OCI-M2 (cell line): ENCODE measurements around the gene SPEF1.
"Not testable (repeated sequence)": the region's sequence is repeated elsewhere in the genome, so short reads cannot be mapped to it uniquely, and the experiment has no call there.

Experiments
- DNase-seq: peaks from one replicate; lab custom pipeline; 2025; ENCODE audit not compliant: unreplicated experiment; lab: John Stamatoyannopoulos, UW

The SPEF1 gene, protein sequence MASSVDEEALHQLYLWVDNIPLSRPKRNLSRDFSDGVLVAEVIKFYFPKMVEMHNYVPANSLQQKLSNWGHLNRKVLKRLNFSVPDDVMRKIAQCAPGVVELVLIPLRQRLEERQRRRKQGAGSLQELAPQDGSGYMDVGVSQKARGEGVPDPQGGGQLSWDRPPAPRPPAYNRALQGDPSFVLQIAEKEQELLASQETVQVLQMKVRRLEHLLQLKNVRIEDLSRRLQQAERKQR

DNA sequence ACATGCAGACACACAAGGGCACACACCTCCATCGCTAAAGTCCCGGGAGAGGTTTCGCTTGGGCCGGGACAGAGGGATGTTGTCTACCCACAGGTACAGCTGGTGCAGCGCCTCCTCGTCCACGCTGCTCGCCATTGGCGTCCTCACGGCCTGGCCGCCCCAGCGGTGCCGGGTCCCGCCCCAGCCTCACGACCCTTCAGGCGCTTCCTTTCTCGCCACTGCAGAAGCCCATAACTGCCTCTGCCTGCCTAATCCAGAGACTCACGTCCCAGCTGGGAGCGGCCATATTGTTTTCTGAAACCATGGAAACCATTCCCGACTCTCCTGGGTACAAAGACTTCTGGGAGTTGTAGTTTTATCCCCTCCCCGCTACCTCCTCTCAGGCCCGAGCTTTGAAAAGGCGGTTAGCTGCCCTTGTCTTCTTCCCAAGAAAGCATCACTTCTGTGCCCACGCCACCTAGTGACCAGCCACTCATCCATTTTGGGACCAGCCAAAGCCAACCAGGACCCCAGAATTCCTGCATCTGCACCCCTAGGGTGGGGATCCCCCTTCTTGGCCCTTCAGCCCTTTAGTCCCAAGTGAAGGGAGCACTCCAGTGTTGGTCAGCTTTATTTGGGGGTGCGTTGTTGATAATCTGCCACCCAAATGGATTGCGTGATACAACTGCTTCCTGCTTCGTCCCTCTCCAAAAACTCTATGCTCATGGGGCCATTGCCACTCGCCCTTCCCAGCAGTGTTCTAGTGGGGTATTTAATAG is at the start of gene SPEF1:
TSS of gene SPEF1 (minus strand) at position 296 of the 758 bp plus-strand sequence. CDS start at position 135, 161 bp downstream.
- peak; percentile 72 for DNase-seq

DNA sequence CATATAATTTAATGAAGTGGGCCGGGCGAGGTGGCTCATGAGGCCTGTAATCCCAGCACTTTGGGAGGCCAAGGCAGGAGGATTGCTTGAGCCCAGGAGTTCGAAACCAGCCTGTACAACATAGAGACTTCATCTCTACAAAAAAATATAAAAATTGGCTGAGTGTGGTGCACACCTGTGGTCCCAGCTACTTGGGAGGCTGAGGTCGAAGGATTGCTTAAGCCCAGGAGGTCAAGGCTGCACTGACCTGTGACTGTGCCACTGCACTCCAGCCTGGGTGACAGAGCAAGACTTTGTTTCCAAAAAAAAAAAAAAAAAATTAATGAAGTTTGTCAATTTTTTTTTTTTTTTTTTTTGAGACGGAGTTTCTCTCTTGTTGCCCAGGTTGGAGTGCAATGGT is 48.6 kb upstream of the SPEF1 start:
- DNase-seq: not testable (repeated sequence)

DNA sequence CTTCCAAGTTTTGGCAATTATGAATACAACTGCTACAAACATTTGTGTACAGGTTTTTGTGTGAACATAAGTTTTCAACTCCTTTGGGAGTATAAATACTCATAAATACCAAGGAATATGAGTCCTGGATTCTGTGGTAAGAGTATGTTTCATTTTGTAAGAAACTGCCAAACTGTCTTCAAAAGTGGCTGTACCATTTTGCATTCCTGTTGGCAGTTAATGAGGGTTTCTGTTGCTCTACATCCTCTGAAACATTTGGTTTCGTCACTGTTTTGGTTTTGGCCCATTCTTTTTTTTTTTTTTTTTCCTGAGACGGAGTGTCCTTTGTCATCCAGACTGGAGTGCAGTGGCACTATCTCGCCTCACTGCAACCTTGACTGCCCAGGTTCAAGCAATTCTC is 47.5 kb upstream of the SPEF1 start:
- DNase-seq: no peak

DNA sequence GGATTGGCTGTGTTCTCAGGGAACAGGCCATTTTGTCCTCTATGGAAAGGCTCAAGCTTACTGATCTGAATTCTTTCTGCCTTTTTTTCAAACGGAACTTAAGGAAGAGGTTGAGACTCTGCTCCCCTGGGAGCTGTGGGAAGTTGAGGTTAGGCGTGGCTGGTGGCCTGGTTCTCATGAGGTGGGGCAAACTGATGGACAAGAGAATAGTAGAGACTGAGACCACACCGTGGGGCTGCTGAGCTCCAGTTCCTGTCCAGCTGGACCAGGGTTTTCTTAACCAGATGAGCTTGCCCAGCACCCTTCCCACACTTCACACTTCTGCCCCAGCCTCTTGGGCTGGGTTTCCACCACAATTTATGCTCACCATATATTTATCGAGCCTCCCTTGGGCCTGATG is 45.2 kb upstream of the SPEF1 start:
- no peak for DNase-seq

DNA sequence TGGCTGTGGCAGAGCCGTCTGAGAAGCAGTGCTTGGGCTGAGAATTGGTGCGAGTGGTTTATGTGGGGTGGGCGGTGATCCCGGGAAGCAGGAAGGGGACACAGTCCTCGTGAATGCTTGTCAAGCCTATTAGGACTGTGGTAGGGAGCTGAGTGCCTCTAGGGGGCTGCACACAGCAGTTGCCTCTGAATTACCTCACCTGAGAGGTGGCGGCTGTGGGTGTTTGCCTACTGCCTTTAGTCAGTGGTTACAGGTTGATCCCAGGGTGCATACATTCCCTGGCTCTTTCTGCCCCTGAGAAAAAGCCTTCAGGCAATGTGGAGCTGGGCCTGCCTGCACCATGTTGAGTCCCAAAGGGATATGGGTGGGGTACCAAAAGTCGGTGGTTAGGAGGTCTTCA is 44.3 kb upstream of the SPEF1 start:
- no peak for DNase-seq

DNA sequence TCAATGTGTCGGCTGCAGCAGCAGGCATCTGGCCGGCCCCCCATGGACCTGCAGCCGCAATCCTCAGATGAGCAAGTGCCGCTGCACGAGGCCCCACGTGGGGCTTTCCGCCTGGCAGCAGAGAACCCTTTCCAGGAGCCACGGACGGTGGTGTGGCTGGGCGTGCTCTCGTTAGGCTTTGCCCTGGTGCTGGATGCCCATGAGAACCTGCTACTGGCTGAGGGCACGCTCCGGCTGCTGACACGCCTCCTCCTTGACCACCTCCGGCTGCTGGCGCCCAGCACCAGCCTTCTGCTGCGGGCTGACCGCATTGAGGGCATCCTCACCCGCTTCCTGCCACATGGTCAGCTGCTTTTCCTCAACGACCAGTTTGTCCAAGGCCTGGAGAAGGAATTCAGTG is 42.6 kb upstream of the SPEF1 start:
- no peak for DNase-seq

DNA sequence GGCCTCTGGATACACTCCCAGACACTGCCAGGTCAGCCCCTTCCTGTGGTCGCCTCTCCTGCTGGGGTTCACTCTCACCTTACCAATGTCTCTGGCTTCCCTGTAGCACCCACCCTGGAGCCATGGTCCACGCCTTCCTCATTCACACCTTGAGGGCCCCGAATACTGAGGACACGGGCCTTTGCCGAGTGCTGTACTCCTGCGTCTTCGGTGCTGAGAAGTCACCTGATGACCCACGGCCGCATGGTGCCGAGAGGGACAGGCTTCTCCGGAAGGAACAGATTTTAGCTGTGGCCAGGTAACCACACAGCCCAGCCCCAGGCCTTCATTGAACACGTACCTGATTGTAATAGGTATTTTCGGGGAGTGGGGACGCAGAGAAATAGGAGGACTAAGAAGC is 40.7 kb upstream of the SPEF1 start:
- DNase-seq: no peak

DNA sequence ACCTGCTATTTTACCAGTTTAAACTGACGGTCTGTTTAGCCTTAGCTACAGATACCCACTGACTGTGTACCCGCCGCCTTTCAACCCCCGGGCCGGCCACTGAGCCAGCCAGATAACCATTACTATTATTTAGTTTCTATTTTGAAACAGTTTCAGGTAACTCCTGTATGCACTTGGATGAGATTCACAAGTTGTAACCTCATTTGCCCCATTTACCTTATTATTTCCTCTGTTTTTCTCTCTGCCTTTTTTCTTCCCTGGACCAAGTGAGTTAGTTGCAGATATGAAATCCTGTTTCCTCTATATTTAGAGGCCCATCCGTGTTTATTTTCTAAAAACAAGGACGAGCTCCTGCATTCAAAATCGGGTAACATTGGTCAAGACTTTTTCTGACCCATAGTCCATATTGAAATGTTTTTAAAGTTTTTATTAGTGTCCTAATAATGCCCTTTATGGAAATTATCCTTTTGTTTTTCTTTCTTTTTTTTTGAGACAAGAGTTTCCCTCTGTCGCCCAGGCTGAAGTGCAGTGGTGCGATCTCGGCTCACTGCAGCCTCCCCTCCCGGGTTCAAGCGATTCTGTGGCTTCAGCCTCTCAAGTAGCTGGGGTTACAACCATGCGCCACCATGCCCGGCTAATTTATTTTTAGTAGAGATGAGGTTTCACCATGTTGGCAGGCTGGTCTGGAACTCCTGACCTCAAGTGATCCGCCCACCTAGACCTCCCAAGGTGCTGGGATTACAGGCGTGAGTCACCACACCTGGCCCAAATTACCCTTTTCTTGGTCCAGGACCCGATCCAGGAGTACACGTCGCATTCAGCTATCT is 39.9 kb upstream of the SPEF1 start:
- no peak for DNase-seq

DNA sequence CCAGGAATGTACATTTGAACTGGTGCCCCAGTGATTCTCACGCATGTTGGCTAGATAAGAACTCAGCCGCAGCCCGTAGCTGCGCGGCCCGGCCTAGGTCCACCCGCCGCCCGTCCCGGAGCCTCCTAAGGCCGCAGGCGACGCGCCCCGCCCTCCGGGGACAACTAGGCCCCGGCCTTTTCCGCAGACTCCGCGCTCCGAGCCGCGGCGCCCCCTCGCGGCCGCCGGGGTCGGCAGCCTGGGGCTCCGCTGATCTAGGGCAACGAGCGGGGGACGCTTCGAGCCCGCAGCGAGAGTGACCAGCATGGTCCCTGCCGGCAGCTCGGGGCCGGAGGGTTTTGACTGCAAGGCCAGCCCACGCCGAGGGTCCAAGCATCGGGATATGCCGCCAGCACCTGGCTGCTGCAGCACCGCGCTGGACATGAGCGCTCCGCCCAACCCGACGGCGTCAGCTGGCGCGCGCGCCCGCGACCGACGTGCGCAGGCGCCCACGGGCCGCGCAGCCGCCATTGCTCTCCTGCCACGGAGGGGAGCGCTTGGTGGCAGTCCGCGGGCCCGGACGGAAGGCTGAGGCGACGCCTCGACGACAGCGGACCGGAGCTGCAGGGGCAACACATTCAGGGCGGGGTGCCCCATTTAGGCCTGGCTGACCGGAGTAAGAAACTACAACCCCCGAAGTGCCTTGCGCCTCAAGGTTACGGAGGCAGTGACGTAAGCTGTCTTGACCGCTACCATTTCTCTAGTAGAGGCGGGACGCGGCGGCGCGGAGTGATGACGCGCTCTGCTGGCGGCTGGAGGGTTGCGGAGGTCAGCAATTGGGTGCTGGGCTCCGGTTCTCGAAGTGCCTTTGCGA is 39.0 kb upstream of the SPEF1 start, which contains the start of gene AP5S1:
TSS of gene AP5S1 (plus strand) at position 500 of the 853 bp plus-strand sequence. CDS start 1,571 bp downstream, outside the sequence.
- peak; percentile 95 for DNase-seq

DNA sequence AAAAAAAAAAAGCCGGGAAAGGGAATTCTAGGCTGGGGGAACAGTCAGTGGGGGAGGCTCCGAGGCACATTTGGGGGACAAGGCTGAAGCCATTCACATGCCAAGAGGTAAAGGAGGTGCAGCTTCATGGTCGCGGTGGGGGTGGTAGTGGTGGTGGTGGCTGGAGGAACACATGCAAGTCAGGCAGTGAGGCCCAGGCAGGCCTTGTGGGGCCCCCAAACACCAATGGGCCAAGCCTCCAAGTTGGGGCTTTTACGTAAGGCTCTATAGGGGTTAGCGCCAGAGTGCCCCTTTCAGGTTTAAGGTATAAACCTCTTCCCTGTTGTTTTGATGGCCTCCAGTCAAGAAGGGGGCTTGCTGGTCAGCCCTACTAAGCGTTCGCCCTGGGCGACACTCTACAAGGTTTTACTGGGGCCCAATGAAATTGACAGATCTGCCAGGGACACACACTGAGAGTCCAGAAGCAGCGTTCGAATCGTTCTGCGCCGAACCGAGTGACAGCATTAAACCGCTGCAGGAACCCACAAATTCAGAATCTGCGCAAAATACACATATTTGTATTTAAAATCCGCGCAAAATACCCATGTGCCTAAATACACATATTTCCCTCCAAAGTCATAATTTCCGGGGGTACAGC is 38.3 kb upstream of the SPEF1 start:
- DNase-seq: no peak

DNA sequence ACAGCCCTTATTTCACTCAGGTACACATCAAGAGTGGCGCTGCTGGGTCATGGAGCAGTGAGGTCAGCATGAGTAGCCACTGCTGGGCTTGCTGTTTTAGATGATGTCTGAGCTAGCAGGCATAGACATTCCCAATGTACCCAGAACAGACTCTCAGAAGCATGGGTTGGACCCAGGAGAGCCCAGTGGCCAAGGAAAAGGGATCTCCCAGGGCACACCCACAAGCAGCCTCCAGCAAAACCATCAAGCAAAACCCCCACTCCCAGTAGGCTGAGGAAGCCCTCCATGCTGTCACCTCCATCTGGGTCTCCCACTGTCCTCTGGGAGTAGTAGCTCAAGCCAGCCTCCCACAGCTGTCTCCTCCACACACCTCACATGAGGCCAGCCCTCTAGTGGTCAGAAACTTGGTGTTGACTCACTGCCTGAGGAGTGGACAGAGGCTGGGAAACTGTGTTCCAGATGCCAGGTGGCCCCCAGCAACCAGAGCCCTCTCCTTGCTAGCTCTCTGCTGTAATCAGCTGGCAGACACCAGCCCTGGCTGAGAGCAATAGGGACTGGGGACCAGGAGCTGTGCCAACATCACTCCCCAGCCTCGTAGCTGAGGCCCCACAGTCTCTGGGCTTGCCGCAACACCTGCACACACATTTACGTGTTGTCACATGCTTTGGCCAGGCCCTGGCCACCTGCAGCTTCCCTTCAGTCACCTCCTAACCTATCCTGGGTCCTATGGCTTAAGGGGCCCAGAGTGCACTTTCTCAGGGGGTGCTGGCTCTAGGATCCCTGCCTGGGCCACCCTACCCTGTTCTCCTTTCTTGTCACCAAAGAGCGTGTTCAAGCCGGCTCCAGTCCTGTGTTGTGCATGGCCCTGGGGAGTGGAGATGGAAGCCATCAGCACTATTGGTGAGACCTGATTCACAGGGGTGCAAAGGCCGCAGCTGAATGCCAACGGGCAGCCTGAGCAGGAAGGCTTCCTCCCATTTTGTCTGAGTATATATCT is 37.2 kb upstream of the SPEF1 start:
- no peak for DNase-seq

DNA sequence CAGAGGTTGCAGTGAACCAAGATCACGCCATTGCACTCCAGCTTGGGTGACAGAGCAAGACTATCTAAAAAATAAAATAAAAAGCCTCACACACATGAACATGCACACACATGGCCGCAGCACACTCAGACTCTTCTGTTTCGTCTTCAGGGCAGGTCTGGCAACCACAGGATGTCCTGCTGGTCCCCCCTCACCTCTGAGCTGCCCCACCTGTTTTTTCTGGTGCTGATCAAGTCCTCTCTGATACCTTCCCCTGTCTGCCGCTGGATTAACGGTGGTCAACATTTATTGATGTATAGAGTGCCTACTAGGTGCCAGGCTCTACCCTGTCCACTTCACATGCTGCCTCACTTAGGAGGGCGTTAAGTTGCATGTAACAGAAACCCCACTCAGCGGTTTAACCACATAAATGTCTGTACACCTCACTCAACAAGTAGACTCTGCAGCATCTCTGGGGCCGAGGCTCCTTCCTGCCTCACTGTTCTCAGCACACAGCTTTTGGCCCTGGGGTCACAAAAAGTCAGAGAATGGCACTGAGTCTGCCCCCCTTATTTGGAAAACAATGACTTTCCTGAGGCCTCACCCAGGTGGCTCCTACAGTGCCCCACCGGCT is 34.6 kb upstream of the SPEF1 start:
- DNase-seq: no peak

DNA sequence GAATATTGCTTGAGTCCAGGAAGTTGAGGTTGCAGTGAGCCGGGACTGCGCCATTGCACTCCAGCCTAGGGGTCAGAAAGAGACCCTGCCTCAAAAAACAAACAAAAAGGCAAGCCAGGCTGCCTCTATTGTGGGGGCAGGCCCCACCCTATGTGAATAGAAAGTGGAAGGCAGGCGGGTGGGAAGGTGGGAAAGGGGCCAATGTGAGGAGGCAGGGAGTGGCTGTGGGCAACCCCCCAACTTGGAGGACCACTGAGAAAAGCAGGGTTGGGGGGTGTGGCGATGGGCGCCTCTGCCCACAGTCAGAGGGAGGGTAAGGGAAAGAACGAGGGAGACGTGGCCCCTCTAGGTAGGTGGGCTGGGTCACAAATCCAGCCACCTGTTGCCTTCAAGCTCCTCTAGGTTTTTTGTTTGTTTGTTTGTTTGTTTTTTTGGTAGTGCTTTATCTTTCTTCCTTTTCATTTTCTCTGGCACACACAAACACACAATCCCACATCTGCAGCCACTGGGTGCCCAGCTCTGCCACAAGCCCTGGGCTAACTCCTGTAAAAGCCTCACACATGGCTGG is 33.8 kb upstream of the SPEF1 start:
- DNase-seq: no peak

DNA sequence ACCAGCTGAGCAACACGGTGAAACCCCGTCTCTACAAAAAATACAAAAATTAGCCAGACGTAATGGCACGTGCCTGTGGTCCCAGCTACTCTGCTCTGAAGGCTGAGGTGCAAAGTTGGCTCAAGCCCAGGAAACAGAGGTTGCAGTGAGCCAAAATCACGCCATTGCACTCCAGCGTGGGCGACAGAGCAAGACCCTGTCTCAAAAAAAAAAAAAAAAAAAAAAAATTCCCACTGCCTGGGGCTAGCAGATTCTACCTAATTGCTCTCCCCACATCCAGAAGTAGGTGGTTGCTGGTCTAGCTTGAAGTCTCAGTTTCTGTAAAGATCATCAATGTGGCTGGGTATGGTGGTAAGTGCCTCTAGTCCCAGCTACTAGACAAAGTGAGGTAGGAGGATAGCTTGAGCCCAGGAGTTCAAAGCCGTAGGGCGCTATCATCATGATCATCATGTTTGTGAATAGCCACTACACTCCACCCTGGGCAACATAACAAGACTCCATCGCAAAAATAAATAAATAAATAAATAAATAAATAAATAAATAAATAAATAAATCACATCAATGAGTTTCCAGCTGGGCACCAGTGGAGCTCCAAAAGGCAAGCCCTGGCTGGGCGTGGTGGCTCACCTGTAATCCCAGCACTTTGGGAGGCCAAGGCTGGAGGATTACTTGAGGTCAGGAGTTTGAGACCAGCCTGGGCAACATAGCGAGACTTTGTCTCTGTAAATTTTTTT is 32.8 kb upstream of the SPEF1 start:
- DNase-seq: no peak

DNA sequence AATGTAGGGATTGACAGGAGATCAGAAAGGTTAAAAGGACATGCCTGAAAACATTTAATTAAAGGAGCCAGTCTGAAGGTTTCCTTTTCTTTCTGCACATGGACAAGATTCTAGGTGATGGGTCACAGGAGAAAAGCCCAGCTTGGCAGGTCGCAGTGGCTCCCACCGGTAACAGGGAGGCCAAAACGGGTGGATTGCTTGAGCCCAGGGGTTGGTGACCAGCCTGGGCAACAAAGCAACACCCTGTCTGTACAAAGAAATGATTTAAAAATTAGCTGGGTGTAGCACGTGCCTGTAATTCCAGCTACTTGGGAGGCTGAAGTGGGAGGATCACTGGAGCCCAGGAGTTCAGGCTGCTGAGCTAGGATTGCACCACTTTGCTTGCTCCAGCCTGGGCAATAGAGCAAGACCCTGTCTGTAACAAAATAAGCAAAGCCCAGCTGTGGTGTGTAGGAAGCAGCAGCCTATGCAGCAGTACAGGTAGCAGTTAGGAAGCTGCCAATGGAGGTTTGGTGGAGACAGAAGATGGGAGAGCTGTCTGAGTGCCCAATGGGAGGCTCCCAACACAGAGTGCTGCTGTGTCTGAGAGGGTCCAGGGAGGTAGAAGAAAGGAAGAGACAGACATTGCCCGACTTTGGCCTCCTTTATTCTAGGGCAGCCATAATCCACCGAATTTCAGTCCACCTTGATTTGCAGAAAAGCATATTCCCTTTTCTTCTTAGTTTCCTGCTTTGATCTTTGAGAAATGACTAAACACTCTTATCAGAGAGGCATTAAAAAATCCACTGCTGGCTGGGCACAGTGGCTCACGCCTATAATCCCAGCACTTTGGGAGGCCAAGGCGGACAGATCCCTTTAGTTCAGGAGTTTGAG is 32.0 kb upstream of the SPEF1 start:
- no peak for DNase-seq

DNA sequence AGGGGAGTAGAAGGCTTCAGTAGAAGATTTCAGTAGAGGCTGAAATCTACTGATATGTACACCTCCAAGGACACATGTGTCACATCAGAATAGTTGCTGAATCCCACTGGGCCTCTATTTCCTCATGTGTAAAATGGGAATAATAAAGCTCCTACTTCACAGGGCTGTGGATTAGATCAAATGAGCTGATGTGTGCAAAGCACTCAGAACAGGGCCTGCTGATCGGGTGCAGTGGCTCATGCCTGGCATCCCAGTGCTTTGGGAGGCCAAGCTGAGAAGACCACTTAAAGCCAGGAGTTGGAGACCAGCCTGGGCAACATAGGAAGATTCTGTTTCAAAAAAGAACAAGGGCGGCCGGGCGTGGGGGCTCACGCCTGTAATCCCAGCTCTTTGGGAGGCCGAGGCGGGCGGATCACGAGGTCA is 31.0 kb upstream of the SPEF1 start:
- DNase-seq: no peak
